HG02571 (cell line): Measurements from ENCODE around the gene LPP.

Experiments
- ATAC-seq: cut with Tn5 transposase; IDR thresholded peaks from one replicate; pipeline ENCODE4 v1.9.1; 2021; ENCODE audit warnings: mild to moderate bottlenecking, moderate library complexity; ENCODE audit not compliant: unreplicated experiment

Gene LPP

GRCh38 chr3:188244395-188244861 lies 90.5 kb downstream of the LPP start:
- no peak for ATAC-seq

- no peak for ATAC-seq
Measured at GRCh38 chr3:188246905-188247304, 92.9 kb downstream of the LPP start.

- ATAC-seq, result no peak
Measured at GRCh38 chr3:188248036-188248561, 94.1 kb downstream of the LPP start.

- ATAC-seq, result no peak
Measured at GRCh38 chr3:188253123-188253793, 99.3 kb downstream of the LPP start.

GRCh38 chr3:188253800-188254452 lies 100.0 kb downstream of the LPP start:
- no peak for ATAC-seq

GRCh38 chr3:188254520-188255070 lies 100.6 kb downstream of the LPP start:
- ATAC-seq, result no peak

- ATAC-seq, result no peak
Measured at GRCh38 chr3:188255190-188255589, 101.2 kb downstream of the LPP start.

GRCh38 chr3:188256758-188257157 lies 102.8 kb downstream of the LPP start:
- no peak for ATAC-seq

- no peak for ATAC-seq
Measured at GRCh38 chr3:188257384-188258026, 103.5 kb downstream of the LPP start.

GRCh38 chr3:188259191-188259590 lies 105.2 kb downstream of the LPP start:
- no peak for ATAC-seq

GRCh38 chr3:188259596-188259995 lies 105.6 kb downstream of the LPP start:
- no peak for ATAC-seq

- no peak for ATAC-seq
Measured at GRCh38 chr3:188261011-188261410, 107.1 kb downstream of the LPP start.

- no peak for ATAC-seq
Measured at GRCh38 chr3:188262488-188262887, 108.5 kb downstream of the LPP start.

GRCh38 chr3:188262913-188263683 lies 109.1 kb downstream of the LPP start:
- no peak for ATAC-seq

- no peak for ATAC-seq
Measured at GRCh38 chr3:188264226-188265207, 110.6 kb downstream of the LPP start.

GRCh38 chr3:188266562-188267274 lies 112.8 kb downstream of the LPP start:
- ATAC-seq, result no peak

- no peak for ATAC-seq
Measured at GRCh38 chr3:188267790-188268335, 113.9 kb downstream of the LPP start.

GRCh38 chr3:188268336-188268735 lies 114.4 kb downstream of the LPP start:
- no peak for ATAC-seq

- ATAC-seq, result no peak
Measured at GRCh38 chr3:188269040-188269439, 115.1 kb downstream of the LPP start.
